ENCODE data around the gene ECE1.
"Not testable (repeated sequence)": the region's sequence is repeated elsewhere in the genome, so short reads cannot be mapped to it uniquely, and the experiment has no call there.

Gene ECE1

GRCh38 chr1:21291964-21292363, 1.7 kb upstream of the ECE1 start:
- DNase-seq (ENCODE audit: low read depth): no peak
- TF ChIP-seq, protein P1, sequence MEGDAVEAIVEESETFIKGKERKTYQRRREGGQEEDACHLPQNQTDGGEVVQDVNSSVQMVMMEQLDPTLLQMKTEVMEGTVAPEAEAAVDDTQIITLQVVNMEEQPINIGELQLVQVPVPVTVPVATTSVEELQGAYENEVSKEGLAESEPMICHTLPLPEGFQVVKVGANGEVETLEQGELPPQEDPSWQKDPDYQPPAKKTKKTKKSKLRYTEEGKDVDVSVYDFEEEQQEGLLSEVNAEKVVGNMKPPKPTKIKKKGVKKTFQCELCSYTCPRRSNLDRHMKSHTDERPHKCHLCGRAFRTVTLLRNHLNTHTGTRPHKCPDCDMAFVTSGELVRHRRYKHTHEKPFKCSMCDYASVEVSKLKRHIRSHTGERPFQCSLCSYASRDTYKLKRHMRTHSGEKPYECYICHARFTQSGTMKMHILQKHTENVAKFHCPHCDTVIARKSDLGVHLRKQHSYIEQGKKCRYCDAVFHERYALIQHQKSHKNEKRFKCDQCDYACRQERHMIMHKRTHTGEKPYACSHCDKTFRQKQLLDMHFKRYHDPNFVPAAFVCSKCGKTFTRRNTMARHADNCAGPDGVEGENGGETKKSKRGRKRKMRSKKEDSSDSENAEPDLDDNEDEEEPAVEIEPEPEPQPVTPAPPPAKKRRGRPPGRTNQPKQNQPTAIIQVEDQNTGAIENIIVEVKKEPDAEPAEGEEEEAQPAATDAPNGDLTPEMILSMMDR (conservative IDR thresholded peaks at IDR 0.05; ENCODE audit: control insufficient read depth, insufficient read depth, low read depth, low read length): no peak
- H3K4me3 ChIP-seq (ENCODE audit: control insufficient read depth, low read depth, low read length): no peak overlapping the region

DNA sequence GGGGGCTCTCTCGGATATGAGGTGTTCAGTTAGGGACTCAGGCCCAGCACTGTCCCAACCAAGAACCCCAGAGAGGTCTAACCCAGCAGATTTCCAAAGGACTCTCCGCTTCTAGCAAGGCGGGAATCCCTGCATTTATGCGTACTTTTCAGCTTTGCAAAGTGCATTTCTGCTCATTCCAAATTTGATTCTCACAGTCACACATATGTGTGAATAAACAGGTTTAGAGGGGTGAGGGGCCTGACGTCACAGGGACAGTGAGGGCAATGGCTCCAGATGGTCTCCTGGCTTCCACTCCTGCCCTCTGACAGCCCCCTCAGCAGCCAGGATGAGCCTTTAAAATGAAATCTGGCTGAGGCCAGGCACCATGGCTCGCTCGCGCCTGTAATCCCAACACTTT, 921 bp upstream of the ECE1 start:
- no peak overlapping the region for H3K4me3 ChIP-seq (ENCODE audit: control insufficient read depth, low read depth, low read length)
- TF ChIP-seq, protein P1 (conservative IDR thresholded peaks at IDR 0.05; ENCODE audit: control insufficient read depth, insufficient read depth, low read depth, low read length): no peak
- DNase-seq (ENCODE audit: low read depth): no peak

DNA sequence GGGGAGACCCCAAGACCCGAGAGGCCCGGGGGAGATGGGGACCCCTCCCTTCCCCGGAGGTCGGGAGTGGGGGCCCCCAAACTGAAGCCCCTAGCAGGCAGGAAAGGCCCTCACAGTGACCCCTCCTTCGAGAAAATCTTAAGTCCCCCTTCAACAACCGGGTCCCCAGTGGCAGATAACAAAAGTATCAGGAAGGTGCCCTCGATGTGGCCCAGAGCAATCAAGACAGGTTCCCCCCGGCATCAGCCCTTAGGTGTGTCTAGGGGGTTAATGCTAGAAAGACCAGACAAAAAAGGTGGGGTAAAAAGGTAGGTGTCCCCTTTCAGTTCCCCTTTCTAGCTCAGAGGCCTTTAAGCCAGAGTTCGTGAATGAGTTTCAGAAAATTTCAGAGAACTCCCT, 282 bp upstream of the ECE1 start:
- TF ChIP-seq, protein P1 (conservative IDR thresholded peaks at IDR 0.05; ENCODE audit: control insufficient read depth, insufficient read depth, low read depth, low read length): no peak
- DNase-seq (ENCODE audit: low read depth): no peak

GRCh38 chr1:21289127-21289526, 1.1 kb downstream of the ECE1 start:
- H3K4me3 ChIP-seq (ENCODE audit: control insufficient read depth, low read depth, low read length): peak overlapping the region; percentile 66
- DNase-seq (ENCODE audit: low read depth): no peak
- TF ChIP-seq, protein P1 (conservative IDR thresholded peaks at IDR 0.05; ENCODE audit: control insufficient read depth, insufficient read depth, low read depth, low read length): no peak

More for the DNA sequence above, 282 bp upstream of the ECE1 start:
- H3K4me3 ChIP-seq (ENCODE audit: control insufficient read depth, low read depth, low read length): peak overlapping the region; percentile 52

GRCh38 chr1:21287905-21288514, 2.3 kb downstream of the ECE1 start:
- TF ChIP-seq, protein P1 (conservative IDR thresholded peaks at IDR 0.05; ENCODE audit: control insufficient read depth, insufficient read depth, low read depth, low read length): no peak
- H3K4me3 ChIP-seq (ENCODE audit: control insufficient read depth, low read depth, low read length): no peak overlapping the region
- no peak for DNase-seq (ENCODE audit: low read depth)

- H3K4me3 ChIP-seq (ENCODE audit: control insufficient read depth, low read depth, low read length): not testable (repeated sequence)
Observed at GRCh38 chr1:21285386-21285785, 4.9 kb downstream of the ECE1 start.

DNA sequence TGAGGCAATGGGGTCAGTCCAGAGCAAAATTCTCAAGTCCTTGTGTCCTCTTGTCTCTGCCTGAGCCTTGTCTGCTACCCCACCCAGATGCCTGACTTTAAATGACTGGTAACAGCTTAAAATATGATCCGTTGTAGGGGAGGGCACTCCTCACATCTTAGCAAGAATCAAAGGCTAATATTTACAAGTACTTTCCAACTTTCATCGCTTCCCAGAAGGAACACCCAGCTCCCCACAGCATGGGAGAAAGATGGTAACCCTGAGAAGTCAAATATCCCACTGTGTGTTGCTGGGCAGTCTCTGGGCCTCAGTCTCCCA, 5.2 kb downstream of the ECE1 start:
- TF ChIP-seq, protein P1 (conservative IDR thresholded peaks at IDR 0.05; ENCODE audit: control insufficient read depth, insufficient read depth, low read depth, low read length): no peak
- DNase-seq (ENCODE audit: low read depth): no peak
- no peak overlapping the region for H3K4me3 ChIP-seq (ENCODE audit: control insufficient read depth, low read depth, low read length)

More at GRCh38 chr1:21285386-21285785, 4.9 kb downstream of the ECE1 start:
- not testable (repeated sequence) for DNase-seq (ENCODE audit: low read depth)
